DOHH2 (cell line): ENCODE results near the gene ZRANB2.

Experiments used
- CTCF ChIP-seq: fragments of 200-600 bp; sonication (generic); IDR thresholded peaks from one replicate; pipeline ENCODE4 v1.5.1; 2014; ENCODE audit warnings: antibody characterized with exemption, mild to moderate bottlenecking, low read depth, low read length; ENCODE audit not compliant: poor library complexity, severe bottlenecking
- EZH2phosphoT487 ChIP-seq: fragments of 200-600 bp; sonication (generic); IDR thresholded peaks from 2 replicates; pipeline ENCODE4 v1.6.1; 2017; ENCODE audit warnings: borderline replicate concordance, mild to moderate bottlenecking, antibody characterized with exemption, low read length, moderate library complexity, mixed read lengths

DNA sequence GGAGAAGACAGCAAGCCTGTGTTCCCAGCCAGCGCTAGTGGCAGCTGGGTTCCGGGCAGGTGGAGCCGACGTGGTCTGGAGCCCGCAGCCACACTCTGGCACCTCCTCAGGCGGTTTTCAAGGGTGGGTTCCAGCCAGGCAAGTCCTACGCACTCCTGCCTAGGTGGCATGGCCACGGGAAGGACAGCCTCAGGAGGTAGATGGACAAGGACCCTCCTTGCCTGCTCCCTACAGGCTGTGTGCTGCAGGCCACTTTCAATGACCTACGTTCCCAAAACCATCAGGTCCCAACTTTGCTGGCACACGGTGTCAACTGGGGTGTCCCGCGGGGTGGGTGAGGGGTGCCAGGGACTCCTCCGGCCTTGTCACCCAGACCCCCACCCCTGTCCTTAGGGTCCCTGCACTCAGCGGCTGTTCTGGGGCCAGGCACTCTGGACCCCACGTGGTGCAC is 26.5 kb downstream of the ZRANB2 start:
- TF ChIP-seq CTCF (no peak), EZH2phosphoT487 (no peak)
